ENCODE results near the gene HCRT. TPM values are rescaled to one million over a fixed set of nuclear protein-coding genes. Genes with fewer than 3 reads are reported as not detected.

HCRT gene
- total RNA-seq, 2 experiments from 2014 or later: not detected

- peaks cover 54% of the 10 kb centered on the region for H3K4me1 ChIP-seq (ENCODE audit: insufficient read depth, low read length, poor library complexity, severe bottlenecking)
- POLR2A ChIA-PET: no interaction called here
- H3K9me3 ChIP-seq (ENCODE audit: low read length): no peaks in the 10 kb centered on the region
- H2AFZ ChIP-seq (ENCODE audit: low read length): no peak overlapping the region
- H3K79me2 ChIP-seq (ENCODE audit: insufficient read depth, low read depth, low read length): peaks cover 63% of the 10 kb centered on the region
- no peak overlapping the region for H3K4me2 ChIP-seq (ENCODE audit: low read length)
- H3K4me3 ChIP-seq (ENCODE audit: low read depth, low read length, poor library complexity, severe bottlenecking): no peak overlapping the region
- TF ChIP-seq, protein P1, sequence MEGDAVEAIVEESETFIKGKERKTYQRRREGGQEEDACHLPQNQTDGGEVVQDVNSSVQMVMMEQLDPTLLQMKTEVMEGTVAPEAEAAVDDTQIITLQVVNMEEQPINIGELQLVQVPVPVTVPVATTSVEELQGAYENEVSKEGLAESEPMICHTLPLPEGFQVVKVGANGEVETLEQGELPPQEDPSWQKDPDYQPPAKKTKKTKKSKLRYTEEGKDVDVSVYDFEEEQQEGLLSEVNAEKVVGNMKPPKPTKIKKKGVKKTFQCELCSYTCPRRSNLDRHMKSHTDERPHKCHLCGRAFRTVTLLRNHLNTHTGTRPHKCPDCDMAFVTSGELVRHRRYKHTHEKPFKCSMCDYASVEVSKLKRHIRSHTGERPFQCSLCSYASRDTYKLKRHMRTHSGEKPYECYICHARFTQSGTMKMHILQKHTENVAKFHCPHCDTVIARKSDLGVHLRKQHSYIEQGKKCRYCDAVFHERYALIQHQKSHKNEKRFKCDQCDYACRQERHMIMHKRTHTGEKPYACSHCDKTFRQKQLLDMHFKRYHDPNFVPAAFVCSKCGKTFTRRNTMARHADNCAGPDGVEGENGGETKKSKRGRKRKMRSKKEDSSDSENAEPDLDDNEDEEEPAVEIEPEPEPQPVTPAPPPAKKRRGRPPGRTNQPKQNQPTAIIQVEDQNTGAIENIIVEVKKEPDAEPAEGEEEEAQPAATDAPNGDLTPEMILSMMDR (conservative IDR thresholded peaks at IDR 0.05; ENCODE audit: low read length): no peak
- TF ChIP-seq EZH2phosphoT487 (IDR thresholded peaks at IDR 0.05; ENCODE audit: borderline replicate concordance, low read depth, low read length): no peak
- H3K36me3 ChIP-seq (ENCODE audit: insufficient read depth, low read length): peaks cover 67% of the 10 kb centered on the region
- no peaks in the 10 kb centered on the region for H4K20me1 ChIP-seq (ENCODE audit: insufficient read depth, low read length)
- intact Hi-C loops (cut with micrococcal nuclease; ENCODE audit: unreplicated experiment): no loop called here
- no TSS peak for BruUV-seq (replicated peaks)
- CTCF ChIA-PET (ENCODE audit: unreplicated experiment): no interaction called here
- no peaks in the 10 kb centered on the region for H3K9me2 ChIP-seq (ENCODE audit: insufficient read depth, low read length)
- no peak overlapping the region for H3K27ac ChIP-seq (ENCODE audit: low read depth, low read length, poor library complexity, severe bottlenecking)
- no peak for DNase-seq (ENCODE audit: low spot score)
Measured at GRCh38 chr17:42138749-42139492, 46.3 kb downstream of the HCRT start.

DNA sequence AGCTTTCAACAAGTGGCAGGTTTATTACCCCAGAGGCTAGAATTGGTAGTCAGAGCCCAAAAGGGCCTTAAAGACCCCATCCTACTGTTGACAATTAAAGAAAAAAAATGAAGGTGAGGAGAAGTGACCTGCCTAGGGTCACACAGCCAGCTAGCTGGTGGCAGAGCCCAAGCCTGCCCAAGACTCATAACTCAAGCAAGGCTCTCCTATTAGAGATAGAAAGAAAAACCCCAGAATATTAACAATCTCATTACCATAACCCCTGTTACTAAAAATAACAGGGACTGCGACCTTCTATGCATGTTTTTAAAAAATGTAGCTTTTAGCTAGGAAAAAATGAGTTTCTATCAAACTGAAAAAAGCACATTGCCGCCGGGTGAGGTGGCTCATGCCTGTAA, 48.6 kb downstream of the HCRT start:
- Histone ChIP-seq H4K20me1 (ENCODE audit: insufficient read depth, low read length) (0 out of 2 replicates have a peak, but pooled peaks cover 5% of the 10 kb centered on the region), H3K79me2 (ENCODE audit: insufficient read depth, low read depth, low read length) (peaks cover 70% of the 10 kb centered on the region), H3K36me3 (ENCODE audit: insufficient read depth, low read length) (peaks cover 51% of the 10 kb centered on the region), H3K9me2 (ENCODE audit: insufficient read depth, low read length) (no peaks in the 10 kb centered on the region), H3K4me2 (ENCODE audit: low read length) (peak overlapping the region; percentile 62), H3K9me3 (ENCODE audit: low read length) (no peaks in the 10 kb centered on the region), H3K4me3 (ENCODE audit: low read depth, low read length, poor library complexity, severe bottlenecking) (peak overlapping the region; percentile 35), H3K4me1 (ENCODE audit: insufficient read depth, low read length, poor library complexity, severe bottlenecking) (peaks cover 61% of the 10 kb centered on the region), H2AFZ (ENCODE audit: low read length) (no peak overlapping the region), H3K27ac (ENCODE audit: low read depth, low read length, poor library complexity, severe bottlenecking) (peak overlapping the region; percentile 94)
- ChIA-PET POLR2A (interaction anchor here (0.6 to 1.2 kb wide), 3 partner anchors 13 to 254 kb away, joined by 3 to 5 read pairs (median 3); no protein-coding TSS in a partner anchor), CTCF (ENCODE audit: unreplicated experiment) (no interaction called here)
- TF ChIP-seq, protein P1 (conservative IDR thresholded peaks at IDR 0.05; ENCODE audit: low read length): no peak
- no peak for TF ChIP-seq EZH2phosphoT487 (IDR thresholded peaks at IDR 0.05; ENCODE audit: borderline replicate concordance, low read depth, low read length)
- intact Hi-C loops (cut with micrococcal nuclease; ENCODE audit: unreplicated experiment): no loop called here
- no TSS peak for BruUV-seq (replicated peaks)
- DNase-seq (ENCODE audit: low spot score): no peak

Data from OCI-LY7 (cell line).